GM23338 (cell line): ENCODE measurements around the gene ROBO1. TPM values are rescaled to one million over a fixed set of nuclear protein-coding genes. Genes with fewer than 3 reads are reported as not detected.

Experiments
- ATAC-seq: fragments of 200-7000 bp; cut with Tn5 transposase; 3 replicates; pipeline ENCODE4 v1.9.1; 2020
- DNase-seq: peaks from one replicate; pipeline ENCODE4 v3.0.0-alpha.2; 2015; ENCODE audit warnings: low spot score
- H2AFZ ChIP-seq: fragments of 200-600 bp; sonication (generic); 2 replicates; pipeline ENCODE4 v1.8.0; 2016; ENCODE audit warnings: antibody characterized with exemption, mild to moderate bottlenecking, moderate library complexity
- H3F3A ChIP-seq: fragments of 200-600 bp; sonication (generic); replicated peaks from 2 replicates; pipeline ENCODE4 v1.8.0; 2017; ENCODE audit warnings: antibody characterized with exemption, mixed run types, low read depth
- H3K27ac ChIP-seq: fragments of 200-600 bp; sonication (generic); 2 replicates; pipeline ENCODE4 v1.6.1; 2016; ENCODE audit warnings: low read depth
- H3K27me3 ChIP-seq: fragments of 200-600 bp; sonication (generic); 2 replicates; pipeline ENCODE4 v1.8.0; 2016; ENCODE audit warnings: mild to moderate bottlenecking, mixed run types, moderate library complexity; ENCODE audit not compliant: insufficient read depth
- H3K36me3 ChIP-seq: fragments of 200-600 bp; sonication (generic); 2 replicates; pipeline ENCODE4 v1.8.0; 2016; ENCODE audit warnings: mild to moderate bottlenecking; ENCODE audit not compliant: insufficient read depth
- H3K4me1 ChIP-seq: fragments of 200-600 bp; sonication (generic); 2 replicates; pipeline ENCODE4 v1.8.0; 2016; ENCODE audit warnings: mild to moderate bottlenecking, moderate library complexity; ENCODE audit not compliant: insufficient read depth
- H3K4me2 ChIP-seq: fragments of 200-600 bp; sonication (generic); 2 replicates; pipeline ENCODE4 v1.7.1; 2017; ENCODE audit warnings: mixed run types
- H3K4me3 ChIP-seq: fragments of 200-600 bp; sonication (generic); 2 replicates; pipeline ENCODE4 v1.6.1; 2016; ENCODE audit warnings: mixed run types
- H3K79me2 ChIP-seq: fragments of 200-600 bp; sonication (generic); replicated peaks from 2 replicates; pipeline ENCODE4 v1.8.0; 2017; ENCODE audit warnings: mild to moderate bottlenecking; ENCODE audit not compliant: insufficient read depth
- H3K9me2 ChIP-seq: fragments of 200-600 bp; sonication (generic); 2 replicates; pipeline ENCODE4 v1.8.0; 2017; ENCODE audit not compliant: insufficient read depth
- H4K20me1 ChIP-seq: fragments of 200-600 bp; sonication (generic); replicated peaks from 2 replicates; pipeline ENCODE4 v1.8.0; 2017; ENCODE audit warnings: mild to moderate bottlenecking; ENCODE audit not compliant: insufficient read depth
- H3K27ac Mint-ChIP-seq: 2 replicates; pipeline ENCODE4 v1.8.0; 2020; ENCODE audit warnings: inconsistent platforms, mild to moderate bottlenecking, moderate library complexity, mixed read lengths
- H3K27me3 Mint-ChIP-seq: 3 replicates; pipeline ENCODE4 v1.8.0; 2022; ENCODE audit warnings: low read depth, mild to moderate bottlenecking, moderate library complexity, mixed read lengths, inconsistent platforms; ENCODE audit not compliant: insufficient read depth, poor library complexity
- H3K36me3 Mint-ChIP-seq: 3 replicates; pipeline ENCODE4 v1.8.0; 2021; ENCODE audit warnings: low read depth, mild to moderate bottlenecking, inconsistent platforms, moderate library complexity, mixed read lengths
- H3K4me1 Mint-ChIP-seq: 3 replicates; pipeline ENCODE4 v1.8.0; 2020; ENCODE audit warnings: mild to moderate bottlenecking, inconsistent platforms, mixed read lengths
- H3K4me3 Mint-ChIP-seq: 3 replicates; pipeline ENCODE4 v1.8.0; 2021; ENCODE audit warnings: moderate library complexity, mild to moderate bottlenecking, inconsistent platforms, mixed read lengths
- H3K9me3 Mint-ChIP-seq: 3 replicates; pipeline ENCODE4 v1.8.0; 2020; ENCODE audit warnings: moderate library complexity, mild to moderate bottlenecking, inconsistent platforms, mixed read lengths
- CTCF ChIP-seq, 2 experiments: fragments of 200-600 bp in 1 of 2; sonication (generic) in 1 of 2; conservative IDR thresholded peaks; 2 replicates each; pipeline versions ENCODE4 v1.5.1 to v1.6.1; 2016 to 2017; ENCODE audit warnings: antibody characterized with exemption in 2 of 2, low read depth in 2 of 2, mild to moderate bottlenecking in 2 of 2, moderate library complexity in 1 of 2
- EZH2 ChIP-seq: fragments of 200-600 bp; sonication (generic); IDR thresholded peaks from one replicate; pipeline ENCODE4 v1.8.0; 2017; ENCODE audit warnings: antibody characterized with exemption, mild to moderate bottlenecking, low read depth; ENCODE audit not compliant: unreplicated experiment
- NANOG ChIP-seq: IDR thresholded peaks from 2 replicates; pipeline ENCODE4 v1.6.1; 2016; ENCODE audit warnings: antibody characterized with exemption, borderline replicate concordance
- REST ChIP-seq: IDR thresholded peaks from one replicate; pipeline ENCODE4 v1.6.1; 2018; ENCODE audit warnings: antibody characterized with exemption; ENCODE audit not compliant: unreplicated experiment
- STAT1 ChIP-seq: IDR thresholded peaks from one replicate; pipeline ENCODE4 v1.6.1; 2016; ENCODE audit warnings: antibody characterized with exemption; ENCODE audit not compliant: unreplicated experiment
- ZNF462 ChIP-seq: fragments of 250-450 bp; sonication (Bioruptor Pico); IDR thresholded peaks from 2 replicates; pipeline ENCODE4 v1.5.0; 2020; ENCODE audit warnings: mild to moderate bottlenecking, moderate library complexity
- polyA plus RNA-seq: library from polyadenylated mRNA; unstranded; fragments of >200 nt; fragmentation: Nextera tagmentation; extraction: Ambion mirVana; gene quantifications from 2 replicates; pipeline ENCODE4 v1.2.1, GENCODE V29; 2016
- total RNA-seq: library from RNA; depleted of rRNA; stranded (reverse); fragments of >200 nt; shearing (Covaris generic); gene quantifications from 2 replicates; pipeline ENCODE4 v1.2.3, GENCODE V29; 2014

The ROBO1 gene
- total and polyA plus RNA-seq, 2 experiments from 2014 or later, result 19.2 to 78.3 TPM

- ATAC-seq (no peak), DNase-seq (no peak)
- Histone ChIP-seq H3K9me2 (no peaks in the 10 kb centered on the region), H3K4me3 (no peak overlapping the region), H3K27me3 (no peaks in the 10 kb centered on the region), H3K27ac (no peak overlapping the region), H4K20me1 (0 out of 2 replicates have a peak, but pooled peaks cover 4% of the 10 kb centered on the region), H2AFZ (no peak overlapping the region), H3K4me2 (no peak overlapping the region), H3K79me2 (peaks cover 21% of the 10 kb centered on the region), H3F3A (no peaks in the 10 kb centered on the region), H3K36me3 (no peaks in the 10 kb centered on the region), H3K4me1 (peaks cover 44% of the 10 kb centered on the region)
- Mint-ChIP-seq H3K9me3 (no peaks in the 10 kb centered on the region), H3K27me3 (no peaks in the 10 kb centered on the region), H3K4me3 (no peak overlapping the region), H3K4me1 (peaks cover 35% of the 10 kb centered on the region), H3K27ac (no peak overlapping the region), H3K36me3 (peaks cover 6% of the 10 kb centered on the region; the same call in 1 of the 3 replicates)
- TF ChIP-seq ZNF462 (CRISPR knock-in tag), result no peak
- no peak for TF ChIP-seq EZH2
- TF ChIP-seq CTCF (conservative IDR thresholded peaks at IDR 0.05; ENCODE audit: low read depth in 2 of 2), result no peak
- no peak for TF ChIP-seq NANOG
- TF ChIP-seq REST, result no peak
- no peak for TF ChIP-seq STAT1
Measured at GRCh38 chr3:78882251-78882650, 885.5 kb downstream of the ROBO1 start.
